HL-60 (cell line): ENCODE measurements around the gene MYBPC2.

ENCODE experiments used
- DNase-seq, 2 experiments: peaks; one replicate each; pipeline ENCODE4 v3.0.0-alpha.2; 2010 to 2020; ENCODE audit warnings: low read depth in 1 of 2, low spot score in 1 of 2
- H3K27ac ChIP-seq: fragments of 250-450 bp; sonication (Bioruptor Pico); replicated peaks from 2 replicates; pipeline ENCODE4 v1.5.1; 2020; ENCODE audit warnings: mild to moderate bottlenecking, moderate library complexity
- H3K27me3 ChIP-seq: fragments of 250-450 bp; sonication (Bioruptor Pico); 2 replicates; pipeline ENCODE4 v1.5.1; 2021; ENCODE audit warnings: mild to moderate bottlenecking, moderate library complexity; ENCODE audit not compliant: insufficient read depth, poor library complexity, severe bottlenecking
- H3K4me3 ChIP-seq: replicated peaks from 2 replicates; pipeline ENCODE4 v1.5.1; 2011; ENCODE audit warnings: mild to moderate bottlenecking, control low read depth, low read length; ENCODE audit not compliant: insufficient read depth
- GABPA ChIP-seq: IDR thresholded peaks from 2 replicates; pipeline ENCODE4 v1.6.1; 2012; ENCODE audit warnings: low read depth
- POLR2AphosphoS5 ChIP-seq: IDR thresholded peaks from 2 replicates; pipeline ENCODE4 v1.6.1; 2012; ENCODE audit warnings: low read depth
- SPI1 ChIP-seq: IDR thresholded peaks from 2 replicates; pipeline ENCODE4 v1.6.1; 2012; ENCODE audit warnings: low read depth, mild to moderate bottlenecking, borderline replicate concordance
- TF ChIP-seq, protein P1 (sequence below): IDR thresholded peaks from 2 replicates; pipeline ENCODE4 v1.6.1; 2012; ENCODE audit warnings: low read depth; ENCODE audit not compliant: insufficient replicate concordance
- TF ChIP-seq, protein P2 (sequence below): IDR thresholded peaks from one replicate; pipeline ENCODE4 v1.5.1; 2011; ENCODE audit warnings: low read length, control low read depth, inconsistent platforms; ENCODE audit not compliant: insufficient read depth

MYBPC2 gene

DNA sequence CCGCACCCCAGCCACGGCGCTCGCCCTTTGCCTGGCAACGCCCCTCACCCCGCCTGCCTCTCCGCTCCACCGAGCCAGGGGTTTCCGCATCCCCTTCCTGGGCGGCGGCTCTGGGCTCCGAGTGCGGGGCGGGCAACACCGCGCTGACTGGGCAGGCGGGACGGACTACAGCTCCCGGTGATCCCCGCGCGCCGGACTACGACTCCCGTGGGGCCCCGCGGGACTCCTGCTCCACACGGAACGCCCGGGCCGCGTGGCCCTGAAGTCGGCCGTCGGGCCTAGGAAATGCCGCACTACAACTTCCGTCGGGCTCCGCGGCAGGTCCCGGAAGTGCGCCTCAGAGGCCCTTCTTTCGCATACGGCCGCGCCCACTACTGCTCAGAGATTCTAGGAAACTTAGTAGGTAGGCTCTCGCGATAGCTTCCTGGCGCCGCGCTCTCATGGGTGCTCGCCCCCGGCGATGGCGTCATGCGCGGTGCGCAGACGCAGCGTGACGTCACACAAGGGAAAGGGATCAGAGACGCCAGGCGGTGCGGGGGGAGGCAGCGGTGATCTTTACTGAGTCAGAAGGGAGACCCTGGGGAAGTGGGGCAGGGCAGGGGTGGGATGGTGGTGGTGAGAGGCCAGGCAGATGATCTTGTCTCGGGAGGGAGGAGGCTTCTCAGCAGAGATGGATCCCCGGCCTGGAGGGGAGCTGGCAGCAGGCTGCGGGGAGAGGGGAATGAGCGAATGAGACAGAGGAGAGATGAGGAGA is 78.6 kb downstream of the MYBPC2 start, which contains the start of gene JOSD2:
Gene JOSD2 (minus strand): TSS at position 123 of the 754 bp plus-strand sequence. CDS start 760 bp downstream, outside the sequence.
- Histone ChIP-seq H3K27me3 (peaks cover 8% of the 10 kb centered on the region), H3K27ac (peak within 1 kb of the TSS; percentile 72)
- TF ChIP-seq GABPA: peak; percentile 84
- TF ChIP-seq, protein P1, sequence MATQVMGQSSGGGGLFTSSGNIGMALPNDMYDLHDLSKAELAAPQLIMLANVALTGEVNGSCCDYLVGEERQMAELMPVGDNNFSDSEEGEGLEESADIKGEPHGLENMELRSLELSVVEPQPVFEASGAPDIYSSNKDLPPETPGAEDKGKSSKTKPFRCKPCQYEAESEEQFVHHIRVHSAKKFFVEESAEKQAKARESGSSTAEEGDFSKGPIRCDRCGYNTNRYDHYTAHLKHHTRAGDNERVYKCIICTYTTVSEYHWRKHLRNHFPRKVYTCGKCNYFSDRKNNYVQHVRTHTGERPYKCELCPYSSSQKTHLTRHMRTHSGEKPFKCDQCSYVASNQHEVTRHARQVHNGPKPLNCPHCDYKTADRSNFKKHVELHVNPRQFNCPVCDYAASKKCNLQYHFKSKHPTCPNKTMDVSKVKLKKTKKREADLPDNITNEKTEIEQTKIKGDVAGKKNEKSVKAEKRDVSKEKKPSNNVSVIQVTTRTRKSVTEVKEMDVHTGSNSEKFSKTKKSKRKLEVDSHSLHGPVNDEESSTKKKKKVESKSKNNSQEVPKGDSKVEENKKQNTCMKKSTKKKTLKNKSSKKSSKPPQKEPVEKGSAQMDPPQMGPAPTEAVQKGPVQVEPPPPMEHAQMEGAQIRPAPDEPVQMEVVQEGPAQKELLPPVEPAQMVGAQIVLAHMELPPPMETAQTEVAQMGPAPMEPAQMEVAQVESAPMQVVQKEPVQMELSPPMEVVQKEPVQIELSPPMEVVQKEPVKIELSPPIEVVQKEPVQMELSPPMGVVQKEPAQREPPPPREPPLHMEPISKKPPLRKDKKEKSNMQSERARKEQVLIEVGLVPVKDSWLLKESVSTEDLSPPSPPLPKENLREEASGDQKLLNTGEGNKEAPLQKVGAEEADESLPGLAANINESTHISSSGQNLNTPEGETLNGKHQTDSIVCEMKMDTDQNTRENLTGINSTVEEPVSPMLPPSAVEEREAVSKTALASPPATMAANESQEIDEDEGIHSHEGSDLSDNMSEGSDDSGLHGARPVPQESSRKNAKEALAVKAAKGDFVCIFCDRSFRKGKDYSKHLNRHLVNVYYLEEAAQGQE: no peak
- TF ChIP-seq SPI1: 0 out of 2 replicates have a peak, but pooled peaks have one; percentile 4
- peak; percentile 29; the same call in 1 of the 2 replicates for TF ChIP-seq POLR2AphosphoS5
- TF ChIP-seq, protein P2, sequence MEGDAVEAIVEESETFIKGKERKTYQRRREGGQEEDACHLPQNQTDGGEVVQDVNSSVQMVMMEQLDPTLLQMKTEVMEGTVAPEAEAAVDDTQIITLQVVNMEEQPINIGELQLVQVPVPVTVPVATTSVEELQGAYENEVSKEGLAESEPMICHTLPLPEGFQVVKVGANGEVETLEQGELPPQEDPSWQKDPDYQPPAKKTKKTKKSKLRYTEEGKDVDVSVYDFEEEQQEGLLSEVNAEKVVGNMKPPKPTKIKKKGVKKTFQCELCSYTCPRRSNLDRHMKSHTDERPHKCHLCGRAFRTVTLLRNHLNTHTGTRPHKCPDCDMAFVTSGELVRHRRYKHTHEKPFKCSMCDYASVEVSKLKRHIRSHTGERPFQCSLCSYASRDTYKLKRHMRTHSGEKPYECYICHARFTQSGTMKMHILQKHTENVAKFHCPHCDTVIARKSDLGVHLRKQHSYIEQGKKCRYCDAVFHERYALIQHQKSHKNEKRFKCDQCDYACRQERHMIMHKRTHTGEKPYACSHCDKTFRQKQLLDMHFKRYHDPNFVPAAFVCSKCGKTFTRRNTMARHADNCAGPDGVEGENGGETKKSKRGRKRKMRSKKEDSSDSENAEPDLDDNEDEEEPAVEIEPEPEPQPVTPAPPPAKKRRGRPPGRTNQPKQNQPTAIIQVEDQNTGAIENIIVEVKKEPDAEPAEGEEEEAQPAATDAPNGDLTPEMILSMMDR: no peak

DNA sequence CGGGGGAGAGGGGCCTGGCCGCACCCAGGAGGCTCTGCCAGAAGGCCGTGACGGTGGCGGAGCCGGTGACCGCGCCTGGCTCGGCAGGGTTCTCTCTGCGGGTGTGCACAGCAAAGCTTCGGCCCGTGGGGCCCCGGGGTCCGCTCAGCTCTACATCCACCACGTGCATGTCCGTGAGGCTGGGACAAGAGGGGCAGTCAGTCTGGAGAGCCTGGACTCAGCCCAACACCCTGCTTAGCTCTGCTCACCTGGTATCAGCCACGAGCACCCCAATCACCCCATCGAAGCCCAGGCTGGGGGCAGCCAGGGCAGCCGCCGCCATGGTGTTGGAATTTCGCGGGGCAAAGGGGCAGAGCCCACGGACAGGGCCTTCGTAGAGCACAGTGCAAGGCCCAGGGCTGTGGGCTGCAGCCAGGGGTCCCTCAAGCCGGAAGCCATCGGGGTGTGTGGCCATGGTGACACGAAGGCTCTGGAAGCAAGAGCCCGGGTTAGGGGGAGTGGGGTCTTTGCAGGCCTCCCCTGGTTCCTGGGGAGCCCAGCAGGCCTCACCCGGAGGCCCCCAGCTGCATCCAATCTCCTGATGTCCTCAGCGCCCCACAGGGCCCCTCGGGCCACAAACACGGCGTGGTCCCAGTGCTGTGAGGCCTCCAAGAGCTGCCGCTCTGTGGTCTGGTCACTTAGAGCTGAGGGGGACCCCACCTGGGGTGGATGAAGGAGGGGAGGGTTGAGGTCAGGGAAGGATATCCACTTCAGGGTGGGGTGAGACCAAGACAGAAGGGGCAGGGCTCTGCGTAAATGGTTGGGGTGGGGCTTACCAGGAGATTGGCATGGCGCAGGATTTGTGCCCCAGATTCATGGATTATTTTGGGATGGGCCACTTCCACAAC is 79.7 kb downstream of the MYBPC2 start:
- H3K27ac ChIP-seq: no peak overlapping the region
- H3K4me3 ChIP-seq: no peak overlapping the region
- peaks cover 8% of the 10 kb centered on the region for H3K27me3 ChIP-seq
- no peak for TF ChIP-seq SPI1
- TF ChIP-seq, protein P1: no peak
- no peak for TF ChIP-seq GABPA
- no peak for TF ChIP-seq POLR2AphosphoS5
- TF ChIP-seq, protein P2: no peak
- DNase-seq: no peak

More for the DNA sequence above, 78.6 kb downstream of the MYBPC2 start, which contains the start of gene JOSD2:
- DNase-seq: peak; percentile 98 to 99
- H3K4me3 ChIP-seq: peak within 1 kb of the TSS; percentile 74

DNA sequence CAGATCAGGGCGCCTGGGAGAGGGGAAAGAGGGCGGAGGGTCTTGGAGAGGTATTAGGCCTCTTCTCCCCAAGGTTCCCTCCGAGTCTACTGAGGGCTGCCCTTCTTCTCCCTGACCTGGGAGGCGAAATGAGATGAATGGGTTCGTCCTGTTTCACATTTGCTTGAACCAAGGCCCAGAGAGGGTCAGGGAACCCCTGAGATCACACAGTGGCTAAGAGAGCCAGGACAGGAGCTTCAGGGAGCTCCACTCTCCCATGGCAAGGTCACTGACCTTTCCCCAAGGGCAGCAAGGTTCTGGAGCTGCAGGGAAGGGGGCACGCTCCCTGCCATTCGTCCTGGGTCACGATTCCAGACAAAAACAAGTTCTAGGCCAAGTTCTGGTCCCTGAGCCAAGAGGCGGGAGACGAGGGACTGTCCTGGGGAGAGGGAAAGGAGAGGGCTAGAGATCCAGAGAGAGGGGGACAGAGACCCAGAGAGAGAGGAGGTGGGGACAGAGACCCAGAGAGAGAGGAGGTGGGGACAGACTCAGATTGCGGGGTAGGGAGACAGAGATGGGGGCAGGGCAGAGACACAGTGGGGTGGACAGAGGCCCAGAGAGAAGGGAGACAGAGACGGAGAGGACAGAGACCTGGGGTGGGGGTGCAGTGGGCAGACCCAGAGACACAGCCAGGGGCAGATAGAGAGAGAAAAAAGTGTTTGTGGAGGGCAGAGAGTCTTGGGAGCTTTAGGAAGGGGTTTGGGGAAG is 80.5 kb downstream of the MYBPC2 start:
- Histone ChIP-seq H3K27me3 (peaks cover 8% of the 10 kb centered on the region), H3K27ac (no peak overlapping the region), H3K4me3 (no peak overlapping the region)
- TF ChIP-seq, protein P1: no peak
- TF ChIP-seq, protein P2: no peak
- TF ChIP-seq POLR2AphosphoS5 (no peak), GABPA (no peak), SPI1 (no peak)
- DNase-seq: no peak
